Measurements from ENCODE around the gene PNPLA7.

DNA sequence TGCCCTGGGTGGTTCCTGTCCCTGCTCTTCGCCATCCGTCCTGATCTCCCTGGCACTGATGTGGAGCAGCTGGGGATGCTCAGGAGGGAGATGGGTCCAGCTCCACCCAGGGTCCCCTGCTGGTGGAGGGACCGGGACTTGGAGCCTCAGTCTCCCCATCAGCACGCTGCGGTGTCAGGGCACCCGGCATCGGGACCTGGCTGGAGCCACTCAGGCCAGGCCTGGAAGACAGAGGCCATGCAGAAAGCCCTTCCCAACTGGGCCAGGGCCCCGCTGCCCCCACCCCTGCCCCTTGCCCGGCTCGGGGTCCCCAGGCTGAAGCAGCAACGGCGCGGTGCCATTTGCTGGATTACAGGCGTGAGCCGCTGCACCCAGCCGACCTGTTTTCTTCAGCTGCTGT, 50.8 kb downstream of the PNPLA7 start:
- TF ChIP-seq, protein P1, sequence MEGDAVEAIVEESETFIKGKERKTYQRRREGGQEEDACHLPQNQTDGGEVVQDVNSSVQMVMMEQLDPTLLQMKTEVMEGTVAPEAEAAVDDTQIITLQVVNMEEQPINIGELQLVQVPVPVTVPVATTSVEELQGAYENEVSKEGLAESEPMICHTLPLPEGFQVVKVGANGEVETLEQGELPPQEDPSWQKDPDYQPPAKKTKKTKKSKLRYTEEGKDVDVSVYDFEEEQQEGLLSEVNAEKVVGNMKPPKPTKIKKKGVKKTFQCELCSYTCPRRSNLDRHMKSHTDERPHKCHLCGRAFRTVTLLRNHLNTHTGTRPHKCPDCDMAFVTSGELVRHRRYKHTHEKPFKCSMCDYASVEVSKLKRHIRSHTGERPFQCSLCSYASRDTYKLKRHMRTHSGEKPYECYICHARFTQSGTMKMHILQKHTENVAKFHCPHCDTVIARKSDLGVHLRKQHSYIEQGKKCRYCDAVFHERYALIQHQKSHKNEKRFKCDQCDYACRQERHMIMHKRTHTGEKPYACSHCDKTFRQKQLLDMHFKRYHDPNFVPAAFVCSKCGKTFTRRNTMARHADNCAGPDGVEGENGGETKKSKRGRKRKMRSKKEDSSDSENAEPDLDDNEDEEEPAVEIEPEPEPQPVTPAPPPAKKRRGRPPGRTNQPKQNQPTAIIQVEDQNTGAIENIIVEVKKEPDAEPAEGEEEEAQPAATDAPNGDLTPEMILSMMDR (IDR thresholded peaks at IDR 0.05) = no peak
- no peak for TF ChIP-seq POLR2A (IDR thresholded peaks at IDR 0.05)
